Activated T-cell treated with anti-CD3 and anti-CD28 coated beads for 4 hours (primary cell): ENCODE measurements around the gene DNASE1L1.
A peak's percentile ranks its signal among the peaks of the same experiment; 100 is the strongest.

Experiments used
- DNase-seq: peaks from one replicate; pipeline ENCODE4 v3.0.0-alpha.2; 2020

Gene DNASE1L1

GRCh38 chrX:154380787-154381186 lies 28.3 kb downstream of the DNASE1L1 start:
- DNase-seq = no peak

DNA sequence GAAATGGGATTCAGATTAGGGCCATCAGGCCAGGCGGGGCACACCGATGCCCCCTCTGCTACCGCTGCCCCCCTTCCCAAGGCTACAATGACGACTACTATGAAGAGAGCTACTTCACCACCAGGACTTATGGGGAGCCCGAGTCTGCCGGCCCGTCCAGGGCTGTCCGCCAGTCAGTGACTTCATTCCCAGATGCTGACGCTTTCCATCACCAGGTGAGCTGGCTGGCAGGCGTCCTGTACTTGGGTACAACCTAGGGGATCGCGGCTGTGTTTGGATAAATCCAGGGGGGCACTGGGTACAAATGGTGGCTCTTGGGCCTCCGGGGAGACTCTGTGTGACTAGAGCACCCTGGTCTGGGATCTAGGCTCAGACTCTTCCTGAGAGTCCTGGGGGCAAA lies 28.9 kb downstream of the DNASE1L1 start:
- no peak for DNase-seq

DNA sequence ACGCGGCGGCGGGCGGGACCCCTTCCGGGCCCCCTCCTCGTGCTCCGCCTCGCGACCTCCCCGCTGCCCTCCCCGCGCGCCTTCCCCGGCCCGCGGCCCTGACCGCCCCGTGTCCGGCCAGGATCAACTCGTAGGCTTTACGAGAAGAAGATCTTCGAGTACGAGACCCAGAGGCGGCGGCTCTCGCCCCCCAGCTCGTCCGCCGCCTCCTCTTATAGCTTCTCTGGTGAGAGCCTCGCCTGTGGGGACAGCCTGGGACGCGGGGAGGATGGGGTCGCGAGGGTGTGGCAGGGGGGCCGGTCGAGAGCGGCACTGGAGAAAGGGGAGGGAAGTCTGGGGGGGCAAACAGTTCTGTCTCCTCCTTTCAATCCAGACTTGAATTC lies 29.5 kb downstream of the DNASE1L1 start:
- no peak for DNase-seq

DNA sequence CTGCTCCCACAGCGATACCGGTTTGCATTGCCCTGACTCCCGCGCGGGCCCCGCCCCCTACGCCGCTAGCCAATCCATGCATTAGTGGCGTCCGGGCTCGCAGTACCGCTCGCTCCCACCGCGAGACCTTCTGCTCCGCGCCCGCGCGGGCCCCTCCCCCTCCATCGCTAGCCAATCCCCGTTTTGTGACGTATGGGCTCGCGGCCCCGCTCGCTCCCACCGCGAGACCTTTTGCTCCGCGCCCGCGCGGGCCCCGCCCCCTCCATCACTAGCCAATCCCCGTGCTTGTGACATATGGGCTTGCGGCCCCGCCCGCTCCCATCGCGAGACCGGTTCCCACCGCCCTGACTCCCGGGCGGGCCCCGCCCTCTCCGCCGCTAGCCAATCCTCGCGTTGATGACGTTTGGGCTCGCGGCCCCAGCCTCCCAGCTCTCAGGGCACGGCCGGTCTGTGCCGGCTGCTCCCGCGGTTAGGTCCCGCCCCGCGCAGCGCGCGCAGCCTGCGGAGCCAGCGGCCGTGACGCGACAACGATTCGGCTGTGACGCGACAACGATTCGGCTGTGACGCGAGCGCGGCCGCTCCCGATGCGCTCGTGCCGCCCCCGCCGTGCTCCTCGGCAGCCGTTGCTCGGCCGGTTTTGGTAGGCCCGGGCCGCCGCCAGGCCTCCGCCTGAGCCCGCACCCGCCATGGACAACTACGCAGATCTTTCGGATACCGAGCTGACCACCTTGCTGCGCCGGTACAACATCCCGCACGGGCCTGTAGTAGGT lies 30.1 kb downstream of the DNASE1L1 start, which contains the start of gene EMD:
Gene EMD (plus strand): TSS at position 497 of the 770 bp plus-strand sequence. CDS start 190 bp downstream, at position 687.
- peak; percentile 85 for DNase-seq

DNA sequence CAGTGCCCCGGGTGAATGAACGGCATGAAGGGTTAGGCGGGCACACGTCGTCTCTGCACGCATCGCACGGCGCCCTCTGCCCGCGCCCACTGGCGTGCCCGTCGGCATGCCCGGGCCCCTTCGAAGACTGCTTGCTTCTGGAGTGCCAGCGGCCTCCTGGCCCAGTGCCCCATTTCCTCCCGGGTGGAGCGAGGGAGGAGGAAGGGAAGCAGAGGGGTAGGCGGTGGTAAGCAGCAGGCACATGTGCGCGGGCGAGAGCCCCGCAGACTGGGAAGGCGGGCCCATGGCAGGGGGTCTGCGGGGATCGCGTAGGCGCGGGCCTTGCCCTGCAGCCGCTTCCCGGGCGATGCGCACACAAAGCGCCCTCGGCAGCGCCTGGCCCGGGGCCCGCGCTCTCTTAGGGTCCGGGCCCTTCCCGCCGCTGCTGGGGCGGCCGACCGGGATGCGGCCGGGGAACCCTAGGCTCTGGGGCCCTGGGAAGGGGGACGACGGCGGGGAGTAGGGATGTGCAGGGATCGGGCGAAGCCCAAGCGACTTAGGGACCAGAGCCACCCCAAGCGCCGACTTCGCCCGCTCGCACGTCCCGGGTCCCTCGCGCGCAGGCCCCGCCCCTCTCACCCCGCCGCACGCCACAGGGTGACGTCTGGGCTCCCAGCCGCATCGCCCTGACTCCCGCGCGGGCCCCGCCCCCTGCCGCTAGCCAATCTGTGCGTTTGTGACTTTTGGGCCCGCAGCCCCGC lies 30.8 kb downstream of the DNASE1L1 start:
- no peak for DNase-seq

DNA sequence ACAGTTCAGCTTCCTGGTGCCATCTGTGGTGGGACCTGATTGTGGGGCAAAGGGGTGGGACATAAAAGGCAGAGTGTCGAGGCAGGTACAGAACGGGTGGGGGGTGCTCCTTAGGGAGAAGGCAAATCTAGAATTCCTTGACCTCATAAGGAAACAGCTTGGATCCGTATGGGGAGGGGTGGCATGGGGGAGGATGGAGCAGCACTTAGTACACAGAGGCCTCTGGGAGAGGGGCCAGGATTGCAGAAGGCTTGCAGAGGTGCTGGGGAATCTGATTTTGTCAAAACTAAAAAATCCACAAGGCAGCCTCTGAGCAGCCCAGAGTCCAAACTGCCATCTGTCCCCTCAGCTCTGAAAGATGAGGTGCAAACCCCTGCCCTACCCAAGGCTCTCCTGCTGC lies 32.3 kb downstream of the DNASE1L1 start:
- DNase-seq = no peak

- no peak for DNase-seq
Measured at GRCh38 chrX:154375156-154375504, 33.9 kb downstream of the DNASE1L1 start.

- no peak for DNase-seq
Measured at GRCh38 chrX:154374313-154375155, 34.5 kb downstream of the DNASE1L1 start, which contains the start of gene FLNA. Gene FLNA (minus strand): TSS chrX:154374634. CDS start chrX:154371245, 3,389 bp downstream.

- DNase-seq = no peak
Measured at GRCh38 chrX:154373340-154374306, 35.4 kb downstream of the DNASE1L1 start.

- no peak for DNase-seq
Measured at GRCh38 chrX:154372612-154373022, 36.4 kb downstream of the DNASE1L1 start.

DNA sequence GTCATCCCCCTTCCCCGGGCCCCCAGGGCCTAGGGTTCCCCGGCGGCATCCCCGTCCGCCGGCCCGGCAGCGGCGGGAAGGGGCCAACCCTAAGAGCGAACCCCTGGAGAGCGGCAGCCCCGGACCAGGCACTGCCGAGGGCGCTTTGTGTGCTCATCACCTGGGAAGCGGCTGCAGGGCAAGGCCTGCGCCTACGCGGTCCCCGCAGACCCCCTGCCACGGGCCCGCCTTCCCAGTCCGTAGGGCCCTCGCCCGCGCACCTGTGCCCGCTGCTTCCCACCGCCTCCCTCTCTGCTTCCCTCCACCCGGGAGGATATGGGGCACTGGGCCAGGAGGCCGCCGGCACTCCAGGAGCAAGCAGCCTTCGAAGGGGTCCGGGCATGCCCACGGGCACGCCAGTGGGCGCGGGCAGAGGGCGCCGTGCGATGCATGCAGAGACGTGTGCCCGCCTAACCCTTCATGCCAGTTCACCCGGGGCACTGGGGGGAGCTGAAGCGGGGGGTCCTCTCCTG lies 37.2 kb downstream of the DNASE1L1 start:
- DNase-seq = no peak

- DNase-seq = peak; percentile 86
Measured at GRCh38 chrX:154371017-154371788, 37.9 kb downstream of the DNASE1L1 start.

DNA sequence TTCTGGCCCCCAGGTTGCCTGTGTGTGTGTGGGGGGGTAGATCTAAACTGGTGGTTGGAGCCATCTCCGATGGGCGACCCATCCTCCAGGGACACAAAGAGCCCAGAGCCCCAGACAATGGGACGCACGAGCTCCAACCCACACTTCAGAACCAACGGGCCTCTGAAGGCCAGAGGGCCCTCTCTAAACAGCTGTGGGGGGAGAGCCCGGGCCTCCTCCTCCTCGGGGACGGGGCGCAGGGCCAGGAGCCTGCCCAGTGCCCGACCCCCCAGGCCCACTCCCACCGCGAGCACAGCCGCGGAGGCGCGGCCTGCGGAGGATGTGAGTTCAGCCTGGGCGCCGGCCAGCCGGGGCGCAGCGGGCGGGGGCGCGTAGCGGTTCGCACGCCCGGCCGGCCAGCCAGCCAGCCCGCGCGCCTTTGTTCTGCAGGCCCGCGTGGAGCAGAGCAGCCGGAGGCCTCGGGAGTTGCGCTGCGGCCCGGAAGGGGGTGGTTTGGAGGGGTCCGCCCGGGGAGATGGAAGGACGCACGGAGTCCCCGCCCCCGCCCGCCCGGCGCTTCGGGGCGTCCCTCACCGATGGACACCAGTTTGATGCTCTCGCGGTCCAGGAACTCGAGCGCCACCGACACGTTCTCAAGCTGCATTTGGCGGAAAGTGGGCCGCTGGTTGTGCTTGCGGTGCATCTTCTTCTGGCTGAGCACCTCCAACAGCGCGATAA lies 38.6 kb downstream of the DNASE1L1 start:
- DNase-seq = no peak

GRCh38 chrX:154369449-154370299 lies 39.4 kb downstream of the DNASE1L1 start:
- DNase-seq = peak; percentile 64

DNA sequence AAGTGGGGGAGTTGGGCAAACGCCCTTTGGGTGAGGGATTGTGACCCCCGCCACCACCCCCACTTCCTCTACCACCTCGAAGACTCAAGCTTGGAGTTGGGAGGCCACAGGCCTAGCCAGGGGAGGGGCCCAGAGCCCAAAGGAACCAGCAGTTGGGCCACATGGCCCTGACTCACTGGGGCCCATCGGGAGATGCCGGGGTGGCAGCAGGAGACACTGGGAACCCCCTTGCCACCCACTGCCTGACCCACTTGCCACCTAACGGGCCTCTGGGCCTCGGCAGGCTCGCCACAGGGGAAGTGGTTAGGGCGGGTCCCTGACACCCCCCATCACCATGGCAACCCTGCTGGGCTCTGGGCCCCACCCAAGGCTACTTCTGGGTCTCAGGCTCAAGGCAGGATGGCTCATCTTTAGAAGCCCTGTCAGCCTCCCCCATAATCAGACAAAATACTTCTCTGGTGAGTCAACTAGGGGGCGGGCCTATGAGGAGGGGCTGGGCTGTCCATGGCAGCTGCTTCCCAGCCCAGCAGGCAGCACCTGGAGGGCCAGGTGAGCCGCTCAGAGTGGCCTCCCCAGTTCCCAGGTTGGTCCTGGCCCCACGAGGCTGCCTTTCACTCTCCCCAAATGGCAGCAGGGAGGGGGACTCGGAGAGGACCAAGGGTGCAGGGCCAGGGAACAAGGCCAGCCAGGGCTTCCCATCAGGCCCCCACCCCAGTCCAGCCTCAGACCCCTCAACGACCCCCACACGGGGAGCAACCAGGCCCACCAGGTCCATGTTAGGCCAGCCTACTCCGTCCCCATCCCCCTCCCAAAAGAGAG lies 40.2 kb downstream of the DNASE1L1 start:
- DNase-seq = peak; percentile 81

GRCh38 chrX:154367474-154368308 lies 41.4 kb downstream of the DNASE1L1 start:
- DNase-seq = no peak

- DNase-seq = no peak
Measured at GRCh38 chrX:154366666-154367055, 42.4 kb downstream of the DNASE1L1 start.
